PC-3 (cell line): Measurements from ENCODE around the gene TEAD3. TPM values are rescaled to one million over a fixed set of nuclear protein-coding genes. Genes with fewer than 3 reads are reported as not detected.

Experiments
- ATAC-seq: fragments of 200-7000 bp; cut with Tn5 transposase; 2 replicates; pipeline ENCODE4 v1.9.1; 2020; ENCODE audit warnings: mild to moderate bottlenecking, moderate library complexity
- Bru-seq: library from RNA; stranded (reverse); fragments of 400-500 nt; gene quantifications from one replicate; lab custom pipeline; 2021; lab: Mats Ljungman, UMichigan
- BruChase-seq, 2 experiments: library from RNA; stranded (reverse); fragments of 400-500 nt; gene quantifications; one replicate each; lab custom pipeline; 2021; lab: Mats Ljungman, UMichigan
- BruUV-seq: library from RNA; stranded (reverse); fragments of 400-500 nt; replicated peaks from 2 replicates; lab custom pipeline; 2021; lab: Mats Ljungman, UMichigan
- CTCF ChIA-PET: fragments of 300-600 bp; sonication (Branson Sonifier 250); formaldehyde crosslinking; loops from one replicate; lab custom pipeline; 2022; ENCODE audit warnings: antibody characterized with exemption; lab: Charles Lee
- POLR2A ChIA-PET: fragments of 300-600 bp; sonication (Branson Sonifier 250); formaldehyde crosslinking; loops from one replicate; lab custom pipeline; 2022; ENCODE audit warnings: antibody characterized with exemption; ENCODE audit not compliant: unreplicated experiment; lab: Charles Lee
- DNase-seq: peaks from one replicate; pipeline ENCODE4 v3.0.0-alpha.2; 2015
- H2AFZ ChIP-seq: fragments of 300-600 bp; sonication (generic); 2 replicates; pipeline ENCODE4 v1.6.0; 2016; ENCODE audit warnings: antibody characterized with exemption, low read length
- H3F3A ChIP-seq: fragments of 300-600 bp; sonication (generic); one replicate; pipeline ENCODE4 v1.6.0; 2017; ENCODE audit warnings: antibody characterized with exemption, low read length, control low read depth, mild to moderate bottlenecking; ENCODE audit not compliant: unreplicated experiment
- H3K27ac ChIP-seq: fragments of 300-600 bp; sonication (generic); 2 replicates; pipeline ENCODE4 v1.5.1; 2016; ENCODE audit warnings: mild to moderate bottlenecking, low read length
- H3K27me3 ChIP-seq: fragments of 300-600 bp; sonication (generic); 2 replicates; pipeline ENCODE4 v1.6.1; 2016; ENCODE audit warnings: low read length, mixed read lengths
- H3K36me3 ChIP-seq: fragments of 300-600 bp; sonication (generic); 2 replicates; pipeline ENCODE4 v1.6.1; 2016; ENCODE audit warnings: low read depth, mixed run types, low read length, mixed read lengths
- H3K4me1 ChIP-seq: fragments of 300-600 bp; sonication (generic); 2 replicates; pipeline ENCODE4 v1.5.1; 2016; ENCODE audit warnings: low read length; ENCODE audit not compliant: insufficient read depth
- H3K4me2 ChIP-seq: fragments of 300-600 bp; sonication (generic); 2 replicates; pipeline ENCODE4 v1.6.0; 2016; ENCODE audit warnings: low read length
- H3K4me3 ChIP-seq: fragments of 300-600 bp; sonication (generic); 2 replicates; pipeline ENCODE4 v1.5.1; 2016; ENCODE audit warnings: mild to moderate bottlenecking, low read length, mixed read lengths
- H3K79me2 ChIP-seq: fragments of 300-600 bp; sonication (generic); 2 replicates; pipeline ENCODE4 v1.6.1; 2017; ENCODE audit warnings: low read length, mixed read lengths
- H3K9ac ChIP-seq: fragments of 300-600 bp; sonication (generic); 2 replicates; pipeline ENCODE4 v1.6.0; 2016; ENCODE audit warnings: mild to moderate bottlenecking, low read length
- H3K9me2 ChIP-seq: fragments of 300-600 bp; sonication (generic); replicated peaks from 2 replicates; pipeline ENCODE4 v1.6.1; 2016; ENCODE audit warnings: mixed run types, low read length, mixed read lengths
- H3K9me3 ChIP-seq: fragments of 300-600 bp; sonication (generic); 2 replicates; pipeline ENCODE4 v1.6.1; 2016; ENCODE audit warnings: low read length, mixed read lengths
- H4K20me1 ChIP-seq: fragments of 300-600 bp; sonication (generic); 2 replicates; pipeline ENCODE4 v1.6.1; 2016; ENCODE audit warnings: low read length, mixed read lengths
- CTCF ChIP-seq: fragments of 300-600 bp; sonication (generic); conservative IDR thresholded peaks from 2 replicates; pipeline ENCODE4 v1.5.1; 2017; ENCODE audit warnings: antibody characterized with exemption, low read depth, mild to moderate bottlenecking, low read length
- EZH2 ChIP-seq: fragments of 300-600 bp; sonication (generic); IDR thresholded peaks from one replicate; pipeline ENCODE4 v1.6.1; 2017; ENCODE audit warnings: antibody characterized with exemption, mild to moderate bottlenecking, low read length; ENCODE audit not compliant: unreplicated experiment
- EZH2phosphoT487 ChIP-seq: fragments of 300-600 bp; sonication (generic); IDR thresholded peaks from 2 replicates; pipeline ENCODE4 v1.6.1; 2018; ENCODE audit warnings: mild to moderate bottlenecking, antibody characterized with exemption, low read length, borderline replicate concordance
- intact Hi-C: fragments of 100-400 bp; cut with micrococcal nuclease; formaldehyde crosslinking; loops from 2 replicates; pipeline ENCODE4 v1.9.0; 2023
- long read RNA-seq: library from polyadenylated mRNA; unstranded; transcript quantifications from one replicate; pipeline ENCODE4 v2.0.0, GENCODE V29; 2021; ENCODE audit not compliant: unreplicated experiment
- total RNA-seq: library from RNA; depleted of rRNA; stranded (reverse); fragments of >200 nt; gene quantifications from 2 replicates; pipeline ENCODE4 v1.2.3, GENCODE V29; 2014; rRNA removed

The TEAD3 gene
- total RNA-seq (9.2 and 15.4 TPM in 2 replicates), Bru-seq, nascent RNA (percentile 59 among the genes with signal in this experiment), BruChase-seq, experiment 1, labeled RNA remaining after a 6-hour chase (percentile 67 among the genes with signal in this experiment), BruChase-seq, experiment 2, labeled RNA remaining after a 2-hour chase (percentile 74 among the genes with signal in this experiment)
- long read RNA-seq, partial matches to known transcripts, result 34 of 43 reads
- long read RNA-seq, other reads (novel, unspliced or antisense), result 9 of 43 reads

- ATAC-seq (peak; percentile 57), DNase-seq (peak; percentile 56)
- H3K9ac ChIP-seq, result peak within 1 kb of the TSS; percentile 79
- H2AFZ ChIP-seq, result peak within 1 kb of the TSS; percentile 92
- H3K4me2 ChIP-seq, result peak within 1 kb of the TSS; percentile 96
- POLR2A ChIA-PET, result interaction anchor here (0.6 kb wide), 1 partner anchor 69 kb away, joined by 14 read pairs; no protein-coding TSS in a partner anchor
- intact Hi-C loops, result no loop called here
- peak within 1 kb of the TSS; percentile 85 for H3K4me3 ChIP-seq
- CTCF ChIA-PET, result no interaction called here
- H3K27me3 ChIP-seq, result no peaks in the 10 kb centered on the region
- peaks cover 38% of the 10 kb centered on the region for H3K79me2 ChIP-seq
- H3K27ac ChIP-seq, result peak within 1 kb of the TSS; percentile 35; the same call in 1 of the 2 replicates
- no peaks in the 10 kb centered on the region for H3K9me3 ChIP-seq
- peaks cover 32% of the 10 kb centered on the region for H3K4me1 ChIP-seq
- H4K20me1 ChIP-seq, result no peaks in the 10 kb centered on the region; the same call in 1 of the 2 replicates
- H3K9me2 ChIP-seq, result no peaks in the 10 kb centered on the region
- no peaks in the 10 kb centered on the region for H3F3A ChIP-seq
- no peaks in the 10 kb centered on the region for H3K36me3 ChIP-seq
- peak; percentile 31; the same call in 1 of the 2 replicates for TF ChIP-seq CTCF
- TF ChIP-seq EZH2phosphoT487, result no peak
- TF ChIP-seq EZH2, result no peak
- BruUV-seq, result no TSS peak
These were observed at the start of gene TEAD3 for GRCh38 chr6:35496841-35497570. Gene TEAD3 (minus strand): TSS chr6:35497079.

- H3K9ac ChIP-seq, result no peak overlapping the region
- H4K20me1 ChIP-seq, result no peaks in the 10 kb centered on the region
- DNase-seq (peak; percentile 53), ATAC-seq (peak; percentile 64)
- H2AFZ ChIP-seq, result no peak overlapping the region
- intact Hi-C loops, result no loop called here
- no peaks in the 10 kb centered on the region for H3K79me2 ChIP-seq
- no peak overlapping the region for H3K27ac ChIP-seq
- ChIA-PET POLR2A (no interaction called here), CTCF (interaction anchor here (0.7 kb wide), 1 partner anchor 813 kb away, joined by 3 read pairs; no protein-coding TSS in a partner anchor)
- no peaks in the 10 kb centered on the region for H3K36me3 ChIP-seq
- TF ChIP-seq EZH2phosphoT487 (no peak), EZH2 (no peak), CTCF (no peak)
- H3K4me3 ChIP-seq, result no peak overlapping the region
- no peaks in the 10 kb centered on the region for H3F3A ChIP-seq
- H3K27me3 ChIP-seq, result no peaks in the 10 kb centered on the region
- no peaks in the 10 kb centered on the region for H3K9me2 ChIP-seq
- peak overlapping the region; percentile 24; the same call in 1 of the 2 replicates for H3K4me2 ChIP-seq
- BruUV-seq, result no TSS peak
- H3K4me1 ChIP-seq, result peaks cover 10% of the 10 kb centered on the region
- H3K9me3 ChIP-seq, result 0 out of 2 replicates have a peak, but pooled peaks cover under 1% of the 10 kb centered on the region
These were observed 48.0 kb upstream of the TEAD3 start for GRCh38 chr6:35544769-35545361.
